GM20431 (cell line): ENCODE data around the gene DGAT2.

Experiments used
- in situ Hi-C: fragments of 300-500 bp; cut with MseI, MboI; formaldehyde crosslinking; loops from one replicate; pipeline ENCODE4 v1.15.0; 2020; ENCODE audit warnings: low sequenced_read_pairs; ENCODE audit not compliant: unreplicated experiment

DGAT2 gene, protein sequence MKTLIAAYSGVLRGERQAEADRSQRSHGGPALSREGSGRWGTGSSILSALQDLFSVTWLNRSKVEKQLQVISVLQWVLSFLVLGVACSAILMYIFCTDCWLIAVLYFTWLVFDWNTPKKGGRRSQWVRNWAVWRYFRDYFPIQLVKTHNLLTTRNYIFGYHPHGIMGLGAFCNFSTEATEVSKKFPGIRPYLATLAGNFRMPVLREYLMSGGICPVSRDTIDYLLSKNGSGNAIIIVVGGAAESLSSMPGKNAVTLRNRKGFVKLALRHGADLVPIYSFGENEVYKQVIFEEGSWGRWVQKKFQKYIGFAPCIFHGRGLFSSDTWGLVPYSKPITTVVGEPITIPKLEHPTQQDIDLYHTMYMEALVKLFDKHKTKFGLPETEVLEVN

DNA sequence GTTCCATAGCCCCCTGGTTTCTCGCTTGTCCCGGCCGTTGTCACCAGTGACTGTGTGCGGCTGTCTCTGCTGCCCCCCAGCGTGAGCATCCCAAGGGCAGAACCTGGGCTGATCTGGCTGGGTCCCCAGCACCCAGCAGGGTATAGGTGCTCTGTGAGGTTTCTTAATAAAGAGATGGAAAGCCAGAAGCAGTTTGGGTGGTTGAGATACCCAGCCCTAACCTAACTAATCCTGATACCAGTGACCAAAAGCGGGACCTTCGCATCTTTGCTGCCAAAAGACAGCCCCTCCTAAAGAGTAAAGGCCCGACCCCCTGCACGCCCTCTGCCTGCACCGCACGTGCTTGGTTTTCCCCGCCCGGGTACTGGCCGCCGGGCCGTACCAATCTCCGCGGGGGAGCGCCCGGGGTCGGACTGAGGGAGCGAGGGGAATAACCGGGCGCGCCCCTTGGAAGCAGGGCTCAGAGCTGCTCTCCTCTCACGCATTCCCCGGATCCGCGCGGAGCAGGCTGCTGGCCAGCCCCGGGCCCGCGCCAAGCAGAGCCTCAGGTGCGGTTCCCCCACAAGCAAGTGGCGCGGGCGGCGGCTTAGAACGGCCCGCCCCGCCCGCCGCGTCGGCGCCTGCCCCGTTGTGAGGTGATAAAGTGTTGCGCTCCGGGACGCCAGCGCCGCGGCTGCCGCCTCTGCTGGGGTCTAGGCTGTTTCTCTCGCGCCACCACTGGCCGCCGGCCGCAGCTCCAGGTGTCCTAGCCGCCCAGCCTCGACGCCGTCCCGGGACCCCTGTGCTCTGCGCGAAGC, at the start of gene DGAT2:
Gene DGAT2, plus strand, starts transcription at position 667 of the 797 bp plus-strand sequence. CDS start 214 bp downstream, outside the sequence.
- in situ Hi-C loops: no loop called here

DNA sequence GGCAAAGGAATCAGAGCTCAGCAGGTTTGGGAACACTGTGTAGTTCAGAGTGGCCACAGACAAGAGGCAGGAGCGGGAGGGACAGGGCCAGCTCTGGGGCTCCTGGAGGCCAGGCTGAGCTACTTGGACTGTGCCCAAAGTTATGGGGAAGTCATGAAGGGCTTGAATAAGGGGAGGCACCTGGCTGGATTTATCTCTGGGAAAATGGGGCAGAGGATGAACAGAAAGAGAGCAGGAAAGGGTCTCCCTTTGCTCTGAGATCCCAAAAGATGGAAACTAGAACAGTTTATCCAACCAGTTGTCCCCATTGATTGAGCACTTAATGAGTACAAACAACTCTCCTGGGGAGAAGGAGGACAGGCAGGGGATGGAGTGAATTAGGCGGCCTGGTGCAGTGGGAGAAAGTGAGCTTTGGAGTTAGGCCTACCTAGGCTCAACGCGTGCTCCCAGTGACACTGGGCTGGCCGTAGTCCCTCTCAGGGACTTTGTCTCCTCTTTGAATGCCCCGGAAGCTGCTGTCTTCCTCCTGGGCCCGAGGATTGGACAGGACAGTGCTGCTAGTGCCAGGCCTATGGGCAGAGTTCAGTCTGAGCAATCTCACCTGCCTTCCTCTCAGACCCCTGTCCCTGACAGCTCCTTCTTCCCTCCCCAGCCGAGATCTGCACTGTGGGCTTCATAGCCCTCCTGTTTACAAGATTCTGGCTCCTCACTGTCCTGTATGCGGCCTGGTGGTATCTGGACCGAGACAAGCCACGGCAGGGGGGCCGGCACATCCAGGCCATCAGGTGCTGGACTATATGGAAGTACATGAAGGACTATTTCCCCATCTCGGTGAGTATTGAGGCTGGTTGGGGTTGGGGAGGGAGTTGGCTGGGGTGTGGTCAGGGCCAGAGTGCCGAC, 49.0 kb upstream of the DGAT2 start:
- in situ Hi-C loops: no loop called here

DNA sequence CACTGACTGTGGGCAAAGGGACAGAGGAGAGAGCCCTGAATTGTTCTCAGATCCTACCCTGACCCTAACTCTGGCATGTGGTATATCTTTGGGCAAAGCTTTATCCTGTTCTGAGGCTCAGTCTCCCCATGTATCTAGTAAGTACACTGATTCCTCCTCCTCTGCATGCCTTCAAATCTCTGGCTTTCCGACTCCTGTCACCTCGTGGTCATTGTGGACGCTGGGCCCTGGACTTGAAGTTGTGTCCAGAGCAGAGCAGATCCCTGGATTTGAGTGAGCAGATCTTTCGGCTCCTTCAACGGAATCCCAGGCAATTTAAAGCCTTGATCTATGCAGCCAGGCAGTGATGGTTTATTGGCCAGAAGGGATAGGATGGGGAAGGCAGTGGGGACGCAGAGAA, 47.9 kb upstream of the DGAT2 start:
- in situ Hi-C loops: no loop called here

GRCh38 chr11:75721852-75722668, 46.5 kb upstream of the DGAT2 start:
- in situ Hi-C loops: no loop called here

DNA sequence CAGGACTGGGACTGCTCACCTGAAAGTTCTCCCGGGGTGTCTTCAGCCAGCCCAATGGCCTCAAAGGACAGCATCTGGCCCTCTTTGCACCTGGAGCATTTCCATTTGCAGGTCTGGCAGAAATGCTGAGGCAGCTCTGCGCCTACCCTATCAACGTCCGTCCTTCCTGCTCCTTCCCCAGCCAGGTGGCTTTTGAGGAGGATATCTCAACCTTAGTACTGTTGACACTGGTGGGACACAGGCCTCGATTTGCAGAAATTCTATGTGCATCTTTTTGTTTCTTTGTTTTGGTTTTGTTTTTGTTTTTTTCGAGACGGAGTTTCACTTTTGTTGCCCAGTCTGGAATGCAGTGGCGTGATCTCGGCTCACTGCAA, 45.9 kb upstream of the DGAT2 start:
- in situ Hi-C loops: no loop called here

- in situ Hi-C loops: loop anchor here (25.0 kb wide), 1 partner anchor 137 kb away; no protein-coding TSS in a partner anchor
These were observed 42.8 kb upstream of the DGAT2 start for GRCh38 chr11:75725547-75726320.

DNA sequence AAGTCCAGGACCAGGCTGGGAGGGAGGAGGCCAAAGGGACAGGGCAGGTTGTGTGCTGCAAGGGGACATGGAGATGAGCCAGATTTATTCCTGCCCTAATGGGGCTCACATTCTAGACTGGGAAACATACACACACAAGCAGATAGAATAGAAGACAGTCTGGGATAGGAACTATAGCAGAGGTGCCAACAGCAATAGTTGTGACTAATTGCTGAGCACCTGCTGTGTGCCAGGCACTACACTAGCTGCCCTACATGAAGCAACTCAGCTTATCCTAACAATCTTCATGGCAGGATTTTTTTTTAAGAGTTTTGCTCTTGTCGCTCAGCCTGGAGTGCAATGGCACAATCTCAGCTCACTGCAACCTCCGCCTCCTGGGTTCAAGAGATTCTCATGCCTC, 39.6 kb upstream of the DGAT2 start:
- in situ Hi-C loops: loop anchor here (25.0 kb wide), 1 partner anchor 133 kb away; no protein-coding TSS in a partner anchor

DNA sequence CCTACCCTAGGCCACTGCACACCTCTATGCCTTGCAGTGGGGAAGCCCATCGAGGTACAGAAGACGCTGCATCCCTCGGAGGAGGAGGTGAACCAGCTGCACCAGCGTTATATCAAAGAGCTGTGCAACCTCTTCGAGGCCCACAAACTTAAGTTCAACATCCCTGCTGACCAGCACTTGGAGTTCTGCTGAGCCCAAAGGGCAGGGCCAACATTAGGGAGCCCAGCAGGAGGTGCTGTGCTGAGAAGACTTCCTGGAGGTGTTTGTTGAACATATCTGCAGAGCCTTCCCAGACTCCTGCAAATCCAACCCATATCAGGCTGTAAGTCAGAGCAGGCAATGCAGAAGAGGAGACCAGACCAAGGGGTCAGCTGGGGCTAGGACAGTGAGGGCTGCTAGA, 37.5 kb upstream of the DGAT2 start:
- in situ Hi-C loops: loop anchor here (25.0 kb wide), 1 partner anchor 131 kb away; no protein-coding TSS in a partner anchor

DNA sequence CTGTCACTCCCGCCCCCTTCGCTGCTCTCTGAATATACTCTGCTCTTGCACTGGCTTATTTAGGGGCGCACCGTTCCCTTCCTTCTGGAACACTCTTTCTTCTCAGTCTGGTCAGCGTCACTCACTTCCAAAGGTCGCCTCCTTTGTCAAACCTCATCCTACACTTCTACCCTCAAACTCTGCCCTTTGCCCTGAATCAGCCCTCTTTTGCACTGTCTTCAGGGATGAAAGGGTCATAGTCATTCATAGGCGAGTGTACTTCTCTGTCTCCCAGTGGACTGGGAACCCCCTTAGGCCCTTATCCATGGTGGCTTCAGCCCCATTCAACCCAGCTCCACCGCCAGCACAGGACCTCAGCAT, 35.5 kb upstream of the DGAT2 start:
- in situ Hi-C loops: loop anchor here (25.0 kb wide), 1 partner anchor 129 kb away; no protein-coding TSS in a partner anchor

- in situ Hi-C loops: loop anchor here (25.0 kb wide), 1 partner anchor 129 kb away; no protein-coding TSS in a partner anchor
These were observed 35.0 kb upstream of the DGAT2 start for GRCh38 chr11:75733431-75734107.

DNA sequence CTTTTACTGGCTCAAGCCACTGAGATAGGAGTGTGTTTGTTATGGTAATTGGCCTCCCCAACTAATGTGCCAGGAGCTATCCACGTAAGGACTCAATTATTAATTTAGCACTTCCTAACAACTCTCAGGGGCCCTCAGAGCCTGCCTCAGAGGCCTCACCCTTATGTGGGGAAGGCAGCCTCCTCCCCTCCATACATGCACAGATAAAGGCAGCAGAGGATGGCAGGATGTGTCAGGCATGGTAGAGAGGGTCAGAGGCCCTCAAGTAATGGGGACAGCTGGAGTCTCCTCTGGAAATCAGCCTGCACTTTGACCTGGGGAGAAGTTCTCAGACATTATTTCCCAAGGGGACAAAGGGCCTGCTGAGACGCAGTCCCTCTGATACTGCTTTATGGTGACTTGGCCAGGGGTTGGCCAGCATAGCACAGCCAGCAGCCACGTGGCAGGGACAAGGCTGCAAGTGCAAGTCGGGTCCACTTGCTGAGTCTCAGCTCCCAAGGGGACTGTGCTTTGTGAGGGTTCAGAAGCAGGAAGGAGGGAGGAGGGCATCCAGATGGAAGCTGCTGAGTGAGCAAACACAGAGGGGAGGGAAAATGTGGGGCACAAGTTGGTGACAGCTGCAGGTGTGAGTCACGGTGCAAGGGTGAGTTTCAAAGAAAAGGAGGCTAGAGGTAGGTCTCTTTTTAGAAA, 33.9 kb upstream of the DGAT2 start:
- in situ Hi-C loops: loop anchor here (25.0 kb wide), 1 partner anchor 128 kb away; no protein-coding TSS in a partner anchor

DNA sequence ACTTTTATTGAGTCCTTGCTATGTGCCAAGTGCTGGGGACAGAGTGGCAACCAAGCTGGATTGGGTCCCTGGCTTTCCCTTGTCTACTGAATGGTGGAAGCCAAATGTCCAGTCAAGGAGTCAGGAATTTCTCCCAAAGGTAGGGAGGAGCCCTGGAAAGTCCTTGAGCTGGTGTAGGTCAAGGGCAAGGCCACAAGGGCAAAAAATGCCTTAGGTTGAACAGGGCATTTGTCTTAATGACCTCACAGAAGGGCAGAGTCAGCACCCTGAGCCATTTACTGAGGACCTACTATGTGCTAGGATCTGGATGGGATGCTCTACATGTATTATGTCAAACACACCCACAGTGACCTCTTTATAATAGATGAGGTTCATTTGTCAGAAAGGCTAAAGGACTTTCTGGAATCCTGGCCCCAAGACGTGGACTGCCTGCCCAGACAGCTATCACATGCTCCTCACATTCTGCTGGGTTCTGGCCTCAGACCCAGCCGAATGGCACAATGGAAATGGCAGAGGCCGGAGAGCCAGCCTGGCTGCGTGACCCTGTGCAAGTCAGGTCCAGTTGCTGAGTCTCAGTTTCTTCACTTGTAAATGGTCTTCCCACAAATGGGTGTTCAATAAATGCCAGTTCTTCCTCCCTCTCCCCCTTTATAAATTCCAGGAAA, 33.3 kb upstream of the DGAT2 start:
- in situ Hi-C loops: loop anchor here (25.0 kb wide), 1 partner anchor 127 kb away; no protein-coding TSS in a partner anchor

- in situ Hi-C loops: loop anchor here (25.0 kb wide), 1 partner anchor 125 kb away; no protein-coding TSS in a partner anchor
These were observed 31.3 kb upstream of the DGAT2 start for GRCh38 chr11:75737314-75737713.

DNA sequence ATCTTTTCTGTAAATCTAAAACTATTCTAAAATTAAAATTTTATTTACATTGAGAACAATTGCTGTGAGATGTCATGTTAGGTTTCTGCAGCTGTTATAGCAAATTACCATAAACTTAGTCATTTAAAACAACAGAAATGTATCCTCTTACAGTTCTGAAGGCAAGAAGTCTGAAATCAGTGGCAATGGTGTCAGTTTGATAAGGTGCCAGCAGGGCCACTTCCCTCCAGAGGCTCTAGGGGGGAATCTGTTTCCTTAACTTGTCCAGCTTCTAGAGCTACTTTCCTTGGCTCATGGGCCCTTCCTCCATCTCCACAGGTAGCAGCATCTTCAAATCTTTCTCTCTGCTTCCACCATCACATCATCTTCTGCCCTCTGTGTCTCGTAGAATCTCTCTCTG, 27.9 kb upstream of the DGAT2 start:
- in situ Hi-C loops: loop anchor here (25.0 kb wide), 1 partner anchor 122 kb away; no protein-coding TSS in a partner anchor

DNA sequence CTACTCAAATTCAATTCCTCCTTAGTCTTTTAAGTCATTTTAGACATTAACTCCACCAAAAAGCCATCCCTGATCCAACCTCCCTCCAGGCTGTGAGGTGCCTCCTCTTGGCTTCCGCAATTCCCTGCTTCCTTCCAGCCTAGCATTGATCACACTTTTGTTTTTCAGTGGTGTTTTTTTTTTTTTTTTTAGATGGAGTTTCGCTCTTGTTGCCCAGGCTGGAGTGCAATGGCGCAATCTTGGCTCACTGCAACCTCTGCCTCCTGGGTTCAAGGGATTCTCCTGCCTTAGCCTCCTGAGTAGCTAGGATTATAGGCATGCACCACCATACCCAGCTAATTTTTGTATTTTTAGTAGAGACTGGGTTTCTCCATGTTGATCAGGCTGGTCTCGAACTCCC, 25.4 kb upstream of the DGAT2 start:
- in situ Hi-C loops: loop anchor here (25.0 kb wide), 1 partner anchor 119 kb away; no protein-coding TSS in a partner anchor
